ENCODE measurements around the gene MORF4L2.

DNA sequence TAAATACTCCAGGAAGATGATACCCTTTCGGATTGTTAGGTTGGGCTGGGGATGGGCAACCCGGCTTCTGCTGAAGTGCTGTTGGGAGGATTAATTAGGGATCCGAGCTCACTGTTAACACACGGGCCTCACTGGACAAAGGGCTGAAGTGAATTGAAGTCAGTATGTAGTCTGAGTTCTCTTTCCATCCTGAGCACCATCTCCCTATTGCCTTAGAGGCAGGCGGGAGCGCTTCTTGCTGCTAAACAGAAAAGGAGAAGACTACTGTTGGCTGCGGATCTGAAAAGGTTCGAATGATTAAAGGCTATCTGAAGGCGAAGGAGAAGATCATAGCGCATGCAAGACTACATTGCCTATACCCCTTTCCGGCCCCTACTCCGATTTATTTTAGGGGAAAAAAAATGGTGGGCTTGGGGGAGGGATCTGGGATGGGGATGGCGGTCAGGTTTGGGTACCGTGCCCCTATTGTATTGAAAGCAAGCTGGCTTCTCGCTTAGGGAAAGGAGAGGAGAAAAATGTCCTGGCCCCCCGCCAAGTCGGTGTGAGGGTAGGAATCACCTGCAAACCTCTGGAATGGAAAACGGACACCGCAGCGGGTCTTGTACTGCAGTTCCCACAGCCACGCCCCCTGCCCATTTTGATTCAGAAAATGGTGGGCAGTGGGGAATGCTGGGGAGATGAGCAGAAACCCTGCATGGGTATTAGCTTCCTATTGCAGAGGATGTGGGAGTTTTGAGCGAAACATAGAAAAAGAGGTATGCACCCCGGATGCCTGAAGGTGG lies 22.3 kb downstream of the MORF4L2 start:
- TF ChIP-seq, protein P1, sequence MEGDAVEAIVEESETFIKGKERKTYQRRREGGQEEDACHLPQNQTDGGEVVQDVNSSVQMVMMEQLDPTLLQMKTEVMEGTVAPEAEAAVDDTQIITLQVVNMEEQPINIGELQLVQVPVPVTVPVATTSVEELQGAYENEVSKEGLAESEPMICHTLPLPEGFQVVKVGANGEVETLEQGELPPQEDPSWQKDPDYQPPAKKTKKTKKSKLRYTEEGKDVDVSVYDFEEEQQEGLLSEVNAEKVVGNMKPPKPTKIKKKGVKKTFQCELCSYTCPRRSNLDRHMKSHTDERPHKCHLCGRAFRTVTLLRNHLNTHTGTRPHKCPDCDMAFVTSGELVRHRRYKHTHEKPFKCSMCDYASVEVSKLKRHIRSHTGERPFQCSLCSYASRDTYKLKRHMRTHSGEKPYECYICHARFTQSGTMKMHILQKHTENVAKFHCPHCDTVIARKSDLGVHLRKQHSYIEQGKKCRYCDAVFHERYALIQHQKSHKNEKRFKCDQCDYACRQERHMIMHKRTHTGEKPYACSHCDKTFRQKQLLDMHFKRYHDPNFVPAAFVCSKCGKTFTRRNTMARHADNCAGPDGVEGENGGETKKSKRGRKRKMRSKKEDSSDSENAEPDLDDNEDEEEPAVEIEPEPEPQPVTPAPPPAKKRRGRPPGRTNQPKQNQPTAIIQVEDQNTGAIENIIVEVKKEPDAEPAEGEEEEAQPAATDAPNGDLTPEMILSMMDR (IDR thresholded peaks at IDR 0.05) = no peak
- TF ChIP-seq ZFX (IDR thresholded peaks at IDR 0.05; ENCODE audit: borderline replicate concordance) = no peak
